ENCODE measurements around the gene GPER1.

- TF ChIP-seq, protein P1, sequence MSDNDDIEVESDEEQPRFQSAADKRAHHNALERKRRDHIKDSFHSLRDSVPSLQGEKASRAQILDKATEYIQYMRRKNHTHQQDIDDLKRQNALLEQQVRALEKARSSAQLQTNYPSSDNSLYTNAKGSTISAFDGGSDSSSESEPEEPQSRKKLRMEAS (IDR thresholded peaks at IDR 0.05; ENCODE audit: low read depth, low read length): no peak
- TF ChIP-seq, protein P2, sequence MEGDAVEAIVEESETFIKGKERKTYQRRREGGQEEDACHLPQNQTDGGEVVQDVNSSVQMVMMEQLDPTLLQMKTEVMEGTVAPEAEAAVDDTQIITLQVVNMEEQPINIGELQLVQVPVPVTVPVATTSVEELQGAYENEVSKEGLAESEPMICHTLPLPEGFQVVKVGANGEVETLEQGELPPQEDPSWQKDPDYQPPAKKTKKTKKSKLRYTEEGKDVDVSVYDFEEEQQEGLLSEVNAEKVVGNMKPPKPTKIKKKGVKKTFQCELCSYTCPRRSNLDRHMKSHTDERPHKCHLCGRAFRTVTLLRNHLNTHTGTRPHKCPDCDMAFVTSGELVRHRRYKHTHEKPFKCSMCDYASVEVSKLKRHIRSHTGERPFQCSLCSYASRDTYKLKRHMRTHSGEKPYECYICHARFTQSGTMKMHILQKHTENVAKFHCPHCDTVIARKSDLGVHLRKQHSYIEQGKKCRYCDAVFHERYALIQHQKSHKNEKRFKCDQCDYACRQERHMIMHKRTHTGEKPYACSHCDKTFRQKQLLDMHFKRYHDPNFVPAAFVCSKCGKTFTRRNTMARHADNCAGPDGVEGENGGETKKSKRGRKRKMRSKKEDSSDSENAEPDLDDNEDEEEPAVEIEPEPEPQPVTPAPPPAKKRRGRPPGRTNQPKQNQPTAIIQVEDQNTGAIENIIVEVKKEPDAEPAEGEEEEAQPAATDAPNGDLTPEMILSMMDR (IDR thresholded peaks at IDR 0.05; ENCODE audit: low read depth, low read length): no peak
Observed at GRCh38 chr7:1057416-1058291, 30.3 kb upstream of the GPER1 start.
